GM12875 (cell line): ENCODE data around the gene SMAD3.

ENCODE experiments used
- H3K4me3 ChIP-seq: one replicate; pipeline ENCODE4 v1.5.1; 2011; ENCODE audit warnings: low read depth, low read length, control low read depth
- TF ChIP-seq, protein P1 (sequence below): IDR thresholded peaks from 2 replicates; pipeline ENCODE4 v1.5.1; 2011; ENCODE audit warnings: low read depth, mild to moderate bottlenecking, control low read depth, inconsistent platforms, low read length, moderate library complexity, borderline replicate concordance; ENCODE audit not compliant: insufficient read depth

The SMAD3 gene

DNA sequence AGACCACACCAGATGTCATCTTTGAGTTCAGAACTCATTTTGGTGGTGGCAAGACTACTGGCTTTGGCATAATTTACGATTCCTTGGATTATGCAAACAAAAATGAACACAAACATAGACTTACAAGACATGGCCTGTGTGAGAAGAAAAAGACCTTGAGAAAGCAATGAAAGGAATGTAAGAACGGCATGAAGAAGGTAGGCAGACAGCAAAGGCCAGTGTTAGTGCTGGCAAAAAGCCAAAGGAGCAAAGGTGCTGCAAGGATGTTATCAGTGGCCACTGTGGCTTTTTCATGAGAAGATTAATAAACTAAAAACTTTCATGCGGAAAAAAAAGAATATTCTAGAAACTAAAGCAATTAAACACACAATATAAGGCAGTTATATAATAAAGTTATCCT lies 167.2 kb downstream of the SMAD3 start:
- TF ChIP-seq, protein P1, sequence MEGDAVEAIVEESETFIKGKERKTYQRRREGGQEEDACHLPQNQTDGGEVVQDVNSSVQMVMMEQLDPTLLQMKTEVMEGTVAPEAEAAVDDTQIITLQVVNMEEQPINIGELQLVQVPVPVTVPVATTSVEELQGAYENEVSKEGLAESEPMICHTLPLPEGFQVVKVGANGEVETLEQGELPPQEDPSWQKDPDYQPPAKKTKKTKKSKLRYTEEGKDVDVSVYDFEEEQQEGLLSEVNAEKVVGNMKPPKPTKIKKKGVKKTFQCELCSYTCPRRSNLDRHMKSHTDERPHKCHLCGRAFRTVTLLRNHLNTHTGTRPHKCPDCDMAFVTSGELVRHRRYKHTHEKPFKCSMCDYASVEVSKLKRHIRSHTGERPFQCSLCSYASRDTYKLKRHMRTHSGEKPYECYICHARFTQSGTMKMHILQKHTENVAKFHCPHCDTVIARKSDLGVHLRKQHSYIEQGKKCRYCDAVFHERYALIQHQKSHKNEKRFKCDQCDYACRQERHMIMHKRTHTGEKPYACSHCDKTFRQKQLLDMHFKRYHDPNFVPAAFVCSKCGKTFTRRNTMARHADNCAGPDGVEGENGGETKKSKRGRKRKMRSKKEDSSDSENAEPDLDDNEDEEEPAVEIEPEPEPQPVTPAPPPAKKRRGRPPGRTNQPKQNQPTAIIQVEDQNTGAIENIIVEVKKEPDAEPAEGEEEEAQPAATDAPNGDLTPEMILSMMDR = no peak

DNA sequence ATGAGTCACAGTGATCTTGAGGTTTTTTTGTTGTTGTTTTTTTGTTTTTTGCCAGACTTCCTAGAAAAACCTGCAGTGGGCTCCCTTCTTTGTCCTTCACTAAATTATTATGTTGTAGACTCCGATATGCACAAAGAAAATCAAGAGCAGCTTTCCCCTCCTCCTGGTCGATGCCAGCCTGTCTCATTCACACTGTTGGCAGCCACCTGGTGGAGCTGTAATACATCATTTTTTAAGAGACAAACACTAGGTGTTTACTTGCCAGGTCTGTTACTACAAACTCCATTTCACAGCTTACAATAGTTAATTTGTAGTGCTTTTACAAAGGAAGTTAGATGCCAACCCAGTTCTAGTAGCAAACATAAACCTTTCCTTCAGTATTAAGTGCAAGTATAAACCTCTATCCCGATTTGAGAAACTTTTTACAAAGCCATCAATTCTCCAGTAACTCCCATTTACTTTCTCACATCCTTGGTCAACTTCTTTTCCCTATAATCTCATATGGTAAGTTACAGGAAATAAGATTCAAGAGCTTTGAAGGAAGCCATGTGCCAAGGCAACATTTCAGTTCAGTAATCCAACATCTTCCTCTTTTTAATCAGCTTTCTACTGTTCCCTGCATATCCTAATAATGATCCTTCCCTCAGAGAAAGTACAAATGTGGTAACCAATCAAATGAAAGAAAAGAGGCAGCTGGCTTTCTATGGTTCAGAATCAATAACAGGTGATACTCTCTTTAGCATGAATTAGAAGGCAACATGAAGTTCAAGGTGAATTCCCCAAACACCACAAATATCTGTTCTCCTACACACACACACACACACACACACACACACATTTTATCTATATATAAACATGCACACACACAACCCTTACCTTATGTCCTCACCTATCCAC lies 175.1 kb downstream of the SMAD3 start:
- TF ChIP-seq, protein P1 = no peak
- H3K4me3 ChIP-seq = no peak overlapping the region

More for the DNA sequence above, 167.2 kb downstream of the SMAD3 start:
- H3K4me3 ChIP-seq = no peak overlapping the region

DNA sequence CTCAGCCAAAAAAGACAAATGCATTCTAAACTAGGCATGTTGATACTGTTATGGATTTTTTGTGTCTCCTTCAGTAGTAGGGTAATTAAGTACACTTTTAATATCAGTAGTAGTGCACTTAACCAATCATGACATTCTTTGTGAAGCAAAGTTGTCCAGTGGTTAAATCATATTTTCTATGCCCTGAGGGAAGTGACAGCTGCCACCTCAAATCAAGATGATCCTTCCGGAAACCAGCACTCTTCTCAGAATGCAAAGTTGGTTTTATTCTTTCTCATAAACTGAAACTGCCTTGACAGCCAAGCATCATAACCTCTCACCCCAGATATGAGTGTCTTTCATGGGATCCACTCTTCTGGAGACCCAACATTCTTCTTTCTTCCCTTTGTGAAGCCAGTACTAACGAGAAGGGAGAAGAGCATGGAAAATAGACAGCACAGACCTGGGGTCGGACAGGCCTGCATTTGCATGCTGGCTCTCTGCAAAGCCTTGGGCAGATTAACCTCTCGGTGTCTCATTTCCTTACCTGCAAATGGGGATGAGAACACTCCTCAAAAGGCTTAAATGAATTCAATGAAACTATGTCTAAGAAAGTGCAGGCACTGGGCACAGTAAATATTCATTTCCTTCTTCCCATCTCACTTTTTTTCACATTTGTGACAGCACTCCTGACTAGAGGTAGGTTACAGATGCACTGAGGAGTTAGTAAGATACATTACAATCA lies 175.9 kb downstream of the SMAD3 start:
- TF ChIP-seq, protein P1 = no peak
- no peak overlapping the region for H3K4me3 ChIP-seq

GRCh38 chr15:67242708-67243111 lies 177.3 kb downstream of the SMAD3 start:
- TF ChIP-seq, protein P1 = no peak
- H3K4me3 ChIP-seq = no peak overlapping the region
